ENCODE measurements around the gene MYO9A. TPM values are rescaled to one million over a fixed set of nuclear protein-coding genes. Genes with fewer than 3 reads are reported as not detected.

MYO9A gene
- total RNA-seq, 1 experiment from 2014 or later: 41.6 TPM

- ChIA-PET POLR2A (no interaction called here), CTCF (interaction anchor here (0.6 kb wide), 1 partner anchor 23 kb away, joined by 3 read pairs; no protein-coding TSS in a partner anchor)
- in situ Hi-C loops (cut with HindIII; ENCODE audit: low pct_unique_long_range_greater_than_20kb, low sequenced_read_pairs): no loop called here
- Histone ChIP-seq H3K36me3 (ENCODE audit: control insufficient read depth, insufficient read depth, low read length) (no peaks in the 10 kb centered on the region), H3K27me3 (ENCODE audit: control insufficient read depth, insufficient read depth, low read length) (no peaks in the 10 kb centered on the region), H3K27ac (ENCODE audit: low read length) (no peak overlapping the region), H3K9me3 (ENCODE audit: control insufficient read depth, insufficient read depth, low read depth, low read length) (no peaks in the 10 kb centered on the region), H3K4me1 (ENCODE audit: control insufficient read depth, insufficient read depth, low read length) (0 out of 2 replicates have a peak, but pooled peaks cover 3% of the 10 kb centered on the region), H3K4me3 (ENCODE audit: low read depth in 2 of 2, low read length in 2 of 2) (no peak overlapping the region)
- no peak for DNase-seq (ENCODE audit: low read depth, low spot score)
- TF ChIP-seq SIN3A (IDR thresholded peaks at IDR 0.05; ENCODE audit: borderline replicate concordance, insufficient read depth, low read depth, low read length) (no peak), TCF7L2 (IDR thresholded peaks at IDR 0.05; ENCODE audit: low read depth, low read length) (no peak), POLR2AphosphoS5 (IDR thresholded peaks at IDR 0.05; ENCODE audit: low read depth, low read length) (no peak), CTCF (IDR thresholded peaks at IDR 0.05) (no peak)
- TF ChIP-seq, protein P1, sequence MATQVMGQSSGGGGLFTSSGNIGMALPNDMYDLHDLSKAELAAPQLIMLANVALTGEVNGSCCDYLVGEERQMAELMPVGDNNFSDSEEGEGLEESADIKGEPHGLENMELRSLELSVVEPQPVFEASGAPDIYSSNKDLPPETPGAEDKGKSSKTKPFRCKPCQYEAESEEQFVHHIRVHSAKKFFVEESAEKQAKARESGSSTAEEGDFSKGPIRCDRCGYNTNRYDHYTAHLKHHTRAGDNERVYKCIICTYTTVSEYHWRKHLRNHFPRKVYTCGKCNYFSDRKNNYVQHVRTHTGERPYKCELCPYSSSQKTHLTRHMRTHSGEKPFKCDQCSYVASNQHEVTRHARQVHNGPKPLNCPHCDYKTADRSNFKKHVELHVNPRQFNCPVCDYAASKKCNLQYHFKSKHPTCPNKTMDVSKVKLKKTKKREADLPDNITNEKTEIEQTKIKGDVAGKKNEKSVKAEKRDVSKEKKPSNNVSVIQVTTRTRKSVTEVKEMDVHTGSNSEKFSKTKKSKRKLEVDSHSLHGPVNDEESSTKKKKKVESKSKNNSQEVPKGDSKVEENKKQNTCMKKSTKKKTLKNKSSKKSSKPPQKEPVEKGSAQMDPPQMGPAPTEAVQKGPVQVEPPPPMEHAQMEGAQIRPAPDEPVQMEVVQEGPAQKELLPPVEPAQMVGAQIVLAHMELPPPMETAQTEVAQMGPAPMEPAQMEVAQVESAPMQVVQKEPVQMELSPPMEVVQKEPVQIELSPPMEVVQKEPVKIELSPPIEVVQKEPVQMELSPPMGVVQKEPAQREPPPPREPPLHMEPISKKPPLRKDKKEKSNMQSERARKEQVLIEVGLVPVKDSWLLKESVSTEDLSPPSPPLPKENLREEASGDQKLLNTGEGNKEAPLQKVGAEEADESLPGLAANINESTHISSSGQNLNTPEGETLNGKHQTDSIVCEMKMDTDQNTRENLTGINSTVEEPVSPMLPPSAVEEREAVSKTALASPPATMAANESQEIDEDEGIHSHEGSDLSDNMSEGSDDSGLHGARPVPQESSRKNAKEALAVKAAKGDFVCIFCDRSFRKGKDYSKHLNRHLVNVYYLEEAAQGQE (IDR thresholded peaks at IDR 0.05; ENCODE audit: insufficient read depth in 1 of 2, low read depth in 2 of 2, low read length in 1 of 2): no peak
- ATAC-seq: no peak
- intact Hi-C loops (cut with micrococcal nuclease; ENCODE audit: unreplicated experiment): no loop called here
- no TSS peak for BruUV-seq (replicated peaks)
These were observed 15.3 kb upstream of the MYO9A start for GRCh38 chr15:72133211-72133610.

DNA sequence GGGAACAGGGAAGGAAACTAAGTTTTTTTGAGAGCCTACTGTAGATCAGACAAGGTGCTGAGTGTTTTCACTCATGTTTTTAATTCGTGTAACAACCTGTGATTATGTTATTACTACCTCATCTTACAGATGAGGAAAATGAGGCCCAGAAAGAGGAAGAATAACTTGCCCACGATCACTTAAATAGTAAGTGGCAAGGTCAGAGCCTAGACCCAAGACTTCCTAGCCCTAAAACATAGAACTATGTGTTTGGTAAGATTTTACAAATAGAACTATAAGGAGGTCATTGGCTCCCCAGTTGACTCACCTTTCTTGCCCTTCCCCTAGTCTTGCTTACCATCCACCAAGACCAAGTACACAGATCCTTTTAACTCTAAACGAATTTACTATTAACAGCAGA, 14.0 kb upstream of the MYO9A start:
- in situ Hi-C loops (cut with HindIII; ENCODE audit: low pct_unique_long_range_greater_than_20kb, low sequenced_read_pairs) (no loop called here), intact Hi-C loops (cut with micrococcal nuclease; ENCODE audit: unreplicated experiment) (no loop called here)
- TF ChIP-seq POLR2AphosphoS5 (IDR thresholded peaks at IDR 0.05; ENCODE audit: low read depth, low read length): no peak
- no peak for TF ChIP-seq CTCF (IDR thresholded peaks at IDR 0.05)
- no peak for TF ChIP-seq TCF7L2 (IDR thresholded peaks at IDR 0.05; ENCODE audit: low read depth, low read length)
- TF ChIP-seq SIN3A (IDR thresholded peaks at IDR 0.05; ENCODE audit: borderline replicate concordance, insufficient read depth, low read depth, low read length): no peak
- TF ChIP-seq, protein P1 (IDR thresholded peaks at IDR 0.05; ENCODE audit: insufficient read depth in 1 of 2, low read depth in 2 of 2, low read length in 1 of 2): no peak
- CTCF ChIA-PET: no interaction called here
- no peak overlapping the region for H3K4me3 ChIP-seq (ENCODE audit: low read depth in 2 of 2, low read length in 2 of 2)
- DNase-seq (ENCODE audit: low read depth, low spot score) (no peak), ATAC-seq (no peak)
- POLR2A ChIA-PET: no interaction called here
- H3K4me1 ChIP-seq (ENCODE audit: control insufficient read depth, insufficient read depth, low read length): 0 out of 2 replicates have a peak, but pooled peaks cover 3% of the 10 kb centered on the region
- no peaks in the 10 kb centered on the region for H3K27me3 ChIP-seq (ENCODE audit: control insufficient read depth, insufficient read depth, low read length)
- BruUV-seq (replicated peaks): no TSS peak
- no peaks in the 10 kb centered on the region for H3K9me3 ChIP-seq (ENCODE audit: control insufficient read depth, insufficient read depth, low read depth, low read length)
- H3K36me3 ChIP-seq (ENCODE audit: control insufficient read depth, insufficient read depth, low read length): no peaks in the 10 kb centered on the region
- H3K27ac ChIP-seq (ENCODE audit: low read length): no peak overlapping the region

All from Panc1 (cell line).